ENCODE data around the gene MIAT. TPM values are rescaled to one million over a fixed set of nuclear protein-coding genes. Genes with fewer than 3 reads are reported as not detected.

MIAT gene
- total and polyA plus RNA-seq, 2 donors (not counting 1 experiment from before 2014, with no cell fraction given): 1.9 to 10.2 TPM

DNA sequence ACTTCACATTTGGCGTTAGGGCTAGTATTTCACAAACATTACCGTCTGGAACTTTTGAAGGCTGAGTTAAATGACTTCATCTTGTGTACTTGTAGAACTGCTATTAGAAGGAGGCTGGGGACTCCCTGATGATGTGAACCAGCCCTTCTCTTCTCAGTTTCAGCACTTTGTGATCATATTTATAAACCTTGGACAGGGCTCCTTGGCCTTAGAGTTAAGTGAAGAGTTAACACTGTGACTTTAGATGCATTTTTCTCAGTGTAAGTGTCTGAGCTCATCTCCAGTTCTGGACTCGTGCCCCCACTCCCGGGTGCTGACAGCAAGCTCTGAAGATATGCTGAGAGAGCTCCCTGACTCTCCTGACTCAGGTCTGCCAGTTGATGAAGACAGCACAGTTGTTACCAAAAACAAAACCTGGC lies 8.4 kb downstream of the MIAT start:
- H3K79me2 ChIP-seq (ENCODE audit: control insufficient read depth, insufficient read depth, low read length): no peaks in the 10 kb centered on the region
- no peaks in the 10 kb centered on the region for H3K4me1 ChIP-seq (ENCODE audit: control insufficient read depth, extremely low read depth, insufficient read depth, low read length)
- H3K27me3 ChIP-seq (ENCODE audit: control insufficient read depth, insufficient read depth, low read length): peaks cover 2% of the 10 kb centered on the region
- no peaks in the 10 kb centered on the region for H4K20me1 ChIP-seq (ENCODE audit: control insufficient read depth, extremely low read depth, insufficient read depth, low read length)
- no peak overlapping the region for H3K9ac ChIP-seq (ENCODE audit: insufficient read depth, low read length)
- H3K9me3 ChIP-seq (ENCODE audit: control insufficient read depth, insufficient read depth, low read depth, low read length): no peaks in the 10 kb centered on the region
- no peak overlapping the region for H3K4me3 ChIP-seq (replicated peaks in 1 of 4; ENCODE audit: control extremely low read depth in 1 of 4, insufficient read depth in 1 of 4, low read depth in 3 of 4, low read length in 4 of 4)
- H3K36me3 ChIP-seq (ENCODE audit: control insufficient read depth, insufficient read depth, low read length): no peaks in the 10 kb centered on the region
- H2AFZ ChIP-seq (ENCODE audit: low read length): no peak overlapping the region
- DNase-seq (ENCODE audit: low read depth in 2 of 2): peak in 1 of 2 donors; percentile 73
- H3K27ac ChIP-seq (ENCODE audit: insufficient read depth, low read length): no peak overlapping the region
- no peak overlapping the region for H3K4me2 ChIP-seq (ENCODE audit: extremely low read depth, insufficient read depth, low read length)
- no peak for TF ChIP-seq EZH2 (IDR thresholded peaks at IDR 0.05; ENCODE audit: low read length, missing control alignments)
- TF ChIP-seq, protein P1, sequence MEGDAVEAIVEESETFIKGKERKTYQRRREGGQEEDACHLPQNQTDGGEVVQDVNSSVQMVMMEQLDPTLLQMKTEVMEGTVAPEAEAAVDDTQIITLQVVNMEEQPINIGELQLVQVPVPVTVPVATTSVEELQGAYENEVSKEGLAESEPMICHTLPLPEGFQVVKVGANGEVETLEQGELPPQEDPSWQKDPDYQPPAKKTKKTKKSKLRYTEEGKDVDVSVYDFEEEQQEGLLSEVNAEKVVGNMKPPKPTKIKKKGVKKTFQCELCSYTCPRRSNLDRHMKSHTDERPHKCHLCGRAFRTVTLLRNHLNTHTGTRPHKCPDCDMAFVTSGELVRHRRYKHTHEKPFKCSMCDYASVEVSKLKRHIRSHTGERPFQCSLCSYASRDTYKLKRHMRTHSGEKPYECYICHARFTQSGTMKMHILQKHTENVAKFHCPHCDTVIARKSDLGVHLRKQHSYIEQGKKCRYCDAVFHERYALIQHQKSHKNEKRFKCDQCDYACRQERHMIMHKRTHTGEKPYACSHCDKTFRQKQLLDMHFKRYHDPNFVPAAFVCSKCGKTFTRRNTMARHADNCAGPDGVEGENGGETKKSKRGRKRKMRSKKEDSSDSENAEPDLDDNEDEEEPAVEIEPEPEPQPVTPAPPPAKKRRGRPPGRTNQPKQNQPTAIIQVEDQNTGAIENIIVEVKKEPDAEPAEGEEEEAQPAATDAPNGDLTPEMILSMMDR (conservative IDR thresholded peaks at IDR 0.05 in 1 of 2, IDR thresholded peaks at IDR 0.05 in 1 of 2; ENCODE audit: low read depth in 1 of 2, low read length in 2 of 2): no peak

DNA sequence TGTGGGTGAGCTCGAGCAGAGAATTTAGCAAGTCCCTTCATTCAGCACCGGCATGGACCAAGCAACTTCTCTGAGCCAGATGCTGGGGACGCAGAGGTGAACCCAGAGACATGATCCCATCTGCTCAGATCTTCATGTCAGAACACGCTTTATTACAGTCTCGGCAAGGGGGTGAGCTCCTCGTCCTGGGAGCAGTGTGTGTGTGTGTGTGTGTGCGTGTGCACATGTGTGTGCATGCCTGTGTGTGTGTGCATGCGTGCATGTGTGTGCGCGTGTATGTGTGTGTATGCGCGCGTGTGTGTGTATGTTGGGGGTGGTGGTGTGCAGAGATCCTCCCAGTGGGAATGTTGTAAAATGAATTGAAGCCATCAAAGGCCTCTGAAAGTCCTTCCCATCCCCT lies 9.8 kb downstream of the MIAT start:
- H3K27ac ChIP-seq (ENCODE audit: insufficient read depth, low read length): no peak overlapping the region
- no peaks in the 10 kb centered on the region for H3K36me3 ChIP-seq (ENCODE audit: control insufficient read depth, insufficient read depth, low read length)
- no peak overlapping the region for H3K4me2 ChIP-seq (ENCODE audit: extremely low read depth, insufficient read depth, low read length)
- DNase-seq (ENCODE audit: low read depth in 2 of 2): no peak
- no peak overlapping the region for H3K9ac ChIP-seq (ENCODE audit: insufficient read depth, low read length)
- H2AFZ ChIP-seq (ENCODE audit: low read length): no peak overlapping the region
- peaks cover under 1% of the 10 kb centered on the region for H3K4me1 ChIP-seq (ENCODE audit: control insufficient read depth, extremely low read depth, insufficient read depth, low read length)
- no peaks in the 10 kb centered on the region for H4K20me1 ChIP-seq (ENCODE audit: control insufficient read depth, extremely low read depth, insufficient read depth, low read length)
- no peak overlapping the region for H3K4me3 ChIP-seq (replicated peaks in 1 of 4; ENCODE audit: control extremely low read depth in 1 of 4, insufficient read depth in 1 of 4, low read depth in 3 of 4, low read length in 4 of 4)
- no peak for TF ChIP-seq EZH2 (IDR thresholded peaks at IDR 0.05; ENCODE audit: low read length, missing control alignments)
- TF ChIP-seq, protein P1 (conservative IDR thresholded peaks at IDR 0.05 in 1 of 2, IDR thresholded peaks at IDR 0.05 in 1 of 2; ENCODE audit: low read depth in 1 of 2, low read length in 2 of 2): no peak
- no peaks in the 10 kb centered on the region for H3K79me2 ChIP-seq (ENCODE audit: control insufficient read depth, insufficient read depth, low read length)
- peaks cover 2% of the 10 kb centered on the region for H3K27me3 ChIP-seq (ENCODE audit: control insufficient read depth, insufficient read depth, low read length)
- no peaks in the 10 kb centered on the region for H3K9me3 ChIP-seq (ENCODE audit: control insufficient read depth, insufficient read depth, low read depth, low read length)

DNA sequence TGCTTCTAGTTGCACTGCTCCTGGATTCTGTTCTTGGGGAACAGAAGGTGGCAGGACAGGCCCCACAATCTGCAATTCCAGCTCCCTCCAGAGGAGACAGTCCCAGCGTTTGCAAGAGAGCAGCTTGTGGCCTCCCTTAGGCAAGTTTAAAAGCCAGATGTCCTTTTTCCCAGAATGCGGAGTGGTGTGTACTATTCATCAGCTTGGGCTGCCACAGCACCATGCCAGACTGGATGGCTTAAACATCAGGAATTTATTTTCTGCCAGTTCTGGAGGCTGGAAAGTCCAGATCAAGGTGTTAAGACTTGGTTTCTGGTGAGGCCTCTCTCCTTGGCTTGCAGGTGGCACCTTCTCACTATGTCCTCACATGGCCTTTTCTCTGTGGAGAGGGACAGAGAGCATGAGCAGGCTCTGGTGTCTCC lies 11.7 kb downstream of the MIAT start:
- Histone ChIP-seq H2AFZ (ENCODE audit: low read length) (no peak overlapping the region), H3K4me1 (ENCODE audit: control insufficient read depth, extremely low read depth, insufficient read depth, low read length) (peaks cover 2% of the 10 kb centered on the region), H3K4me3 (replicated peaks in 1 of 4; ENCODE audit: control extremely low read depth in 1 of 4, insufficient read depth in 1 of 4, low read depth in 3 of 4, low read length in 4 of 4) (no peak overlapping the region), H4K20me1 (ENCODE audit: control insufficient read depth, extremely low read depth, insufficient read depth, low read length) (no peaks in the 10 kb centered on the region), H3K27ac (ENCODE audit: insufficient read depth, low read length) (no peak overlapping the region), H3K4me2 (ENCODE audit: extremely low read depth, insufficient read depth, low read length) (no peak overlapping the region), H3K9ac (ENCODE audit: insufficient read depth, low read length) (no peak overlapping the region), H3K36me3 (ENCODE audit: control insufficient read depth, insufficient read depth, low read length) (no peaks in the 10 kb centered on the region), H3K9me3 (ENCODE audit: control insufficient read depth, insufficient read depth, low read depth, low read length) (no peaks in the 10 kb centered on the region), H3K79me2 (ENCODE audit: control insufficient read depth, insufficient read depth, low read length) (peaks cover 5% of the 10 kb centered on the region), H3K27me3 (ENCODE audit: control insufficient read depth, insufficient read depth, low read length) (no peaks in the 10 kb centered on the region)
- DNase-seq (ENCODE audit: low read depth in 2 of 2): peak in 1 of 2 donors; percentile 49
- TF ChIP-seq, protein P1 (conservative IDR thresholded peaks at IDR 0.05 in 1 of 2, IDR thresholded peaks at IDR 0.05 in 1 of 2; ENCODE audit: low read depth in 1 of 2, low read length in 2 of 2): peak; percentile 42 to 53
- no peak for TF ChIP-seq EZH2 (IDR thresholded peaks at IDR 0.05; ENCODE audit: low read length, missing control alignments)
